GM19452 (cell line): ENCODE measurements around the gene ALLC.
"Not testable (repeated sequence)": the region's sequence is repeated elsewhere in the genome, so short reads cannot be mapped to it uniquely, and the experiment has no call there.

Experiments used
- ATAC-seq: cut with Tn5 transposase; IDR thresholded peaks from one replicate; pipeline ENCODE4 v1.9.1; 2021; ENCODE audit not compliant: unreplicated experiment

The ALLC gene

GRCh38 chr2:3654011-3654410, 4.0 kb upstream of the ALLC start:
- no peak for ATAC-seq

- ATAC-seq: no peak
Observed at GRCh38 chr2:3654531-3655225, 3.3 kb upstream of the ALLC start.

- ATAC-seq: no peak
Observed at GRCh38 chr2:3655871-3656761, 1.9 kb upstream of the ALLC start.

GRCh38 chr2:3656762-3657721, 958 bp upstream of the ALLC start:
- no peak for ATAC-seq

GRCh38 chr2:3659447-3660432, 1.7 kb downstream of the ALLC start:
- no peak for ATAC-seq

GRCh38 chr2:3660640-3661039, 2.6 kb downstream of the ALLC start:
- not testable (repeated sequence) for ATAC-seq

GRCh38 chr2:3661149-3661660, 3.2 kb downstream of the ALLC start:
- no peak for ATAC-seq

- ATAC-seq: no peak
Observed at GRCh38 chr2:3662239-3662638, 4.2 kb downstream of the ALLC start.

GRCh38 chr2:3664118-3664517, 6.1 kb downstream of the ALLC start:
- ATAC-seq: no peak

- ATAC-seq: no peak
Observed at GRCh38 chr2:3664925-3665324, 6.9 kb downstream of the ALLC start.

GRCh38 chr2:3665886-3666612, 8.0 kb downstream of the ALLC start:
- ATAC-seq: no peak

GRCh38 chr2:3666613-3666975, 8.6 kb downstream of the ALLC start:
- ATAC-seq: no peak

- ATAC-seq: no peak
Observed at GRCh38 chr2:3667151-3667631, 9.2 kb downstream of the ALLC start.

- no peak for ATAC-seq
Observed at GRCh38 chr2:3669656-3670055, 11.7 kb downstream of the ALLC start.

GRCh38 chr2:3670376-3670775, 12.4 kb downstream of the ALLC start:
- no peak for ATAC-seq

- ATAC-seq: no peak
Observed at GRCh38 chr2:3670941-3671340, 12.9 kb downstream of the ALLC start.

- no peak for ATAC-seq
Observed at GRCh38 chr2:3672861-3673678, 15.1 kb downstream of the ALLC start.
